ENCODE measurements around the gene STAT2. TPM values are rescaled to one million over a fixed set of nuclear protein-coding genes. Genes with fewer than 3 reads are reported as not detected.

STAT2 gene
- total RNA-seq, 3 donors from 2014 or later (not counting 1 experiment from before 2014, with no cell fraction given) = 140 to 157 (median 143) TPM

GRCh38 chr12:56304872-56305590 is 54.9 kb downstream of the STAT2 start:
- no peaks in the 10 kb centered on the region for H3K36me3 Mint-ChIP-seq
- peak overlapping the region in 1 of 2 donors; percentile 27 for H3K27ac Mint-ChIP-seq
- intact Hi-C loops (cut with micrococcal nuclease) = no loop called here

GRCh38 chr12:56304276-56304675 is 55.6 kb downstream of the STAT2 start:
- H3K4me1 ChIP-seq (ENCODE audit: control insufficient read depth, insufficient read depth, low read length) = peaks cover 20% of the 10 kb centered on the region
- no peak overlapping the region for H3K27ac Mint-ChIP-seq
- H3K36me3 Mint-ChIP-seq = no peaks in the 10 kb centered on the region
- no peak overlapping the region for H3K4me3 ChIP-seq (ENCODE audit: low read length)
- no peaks in the 10 kb centered on the region for H3K9me3 ChIP-seq (ENCODE audit: control insufficient read depth, insufficient read depth, low read length)
- no peaks in the 10 kb centered on the region for H3K9me3 Mint-ChIP-seq
- ATAC-seq (no peak), DNase-seq (no peak)
- TF ChIP-seq, protein P1, sequence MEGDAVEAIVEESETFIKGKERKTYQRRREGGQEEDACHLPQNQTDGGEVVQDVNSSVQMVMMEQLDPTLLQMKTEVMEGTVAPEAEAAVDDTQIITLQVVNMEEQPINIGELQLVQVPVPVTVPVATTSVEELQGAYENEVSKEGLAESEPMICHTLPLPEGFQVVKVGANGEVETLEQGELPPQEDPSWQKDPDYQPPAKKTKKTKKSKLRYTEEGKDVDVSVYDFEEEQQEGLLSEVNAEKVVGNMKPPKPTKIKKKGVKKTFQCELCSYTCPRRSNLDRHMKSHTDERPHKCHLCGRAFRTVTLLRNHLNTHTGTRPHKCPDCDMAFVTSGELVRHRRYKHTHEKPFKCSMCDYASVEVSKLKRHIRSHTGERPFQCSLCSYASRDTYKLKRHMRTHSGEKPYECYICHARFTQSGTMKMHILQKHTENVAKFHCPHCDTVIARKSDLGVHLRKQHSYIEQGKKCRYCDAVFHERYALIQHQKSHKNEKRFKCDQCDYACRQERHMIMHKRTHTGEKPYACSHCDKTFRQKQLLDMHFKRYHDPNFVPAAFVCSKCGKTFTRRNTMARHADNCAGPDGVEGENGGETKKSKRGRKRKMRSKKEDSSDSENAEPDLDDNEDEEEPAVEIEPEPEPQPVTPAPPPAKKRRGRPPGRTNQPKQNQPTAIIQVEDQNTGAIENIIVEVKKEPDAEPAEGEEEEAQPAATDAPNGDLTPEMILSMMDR (IDR thresholded peaks at IDR 0.05) = no peak
- WGBS (ENCODE audit: insufficient coverage) = 100% methylated on average over 3 of the region's 3 CpGs
- intact Hi-C loops (cut with micrococcal nuclease) = no loop called here
- no peak overlapping the region for H3K27ac ChIP-seq (ENCODE audit: low read length)
- peaks cover 19% of the 10 kb centered on the region for H3K36me3 ChIP-seq (ENCODE audit: control insufficient read depth, insufficient read depth, low read length)
- H3K27me3 Mint-ChIP-seq (ENCODE audit: low read depth in 2 of 2) = no peaks in the 10 kb centered on the region
- H3K27me3 ChIP-seq (ENCODE audit: control insufficient read depth, insufficient read depth, low read length) = no peaks in the 10 kb centered on the region
- H3K4me1 Mint-ChIP-seq = peaks cover 25 to 26% of the 10 kb centered on the region in 2 donors
- no peak overlapping the region for H3K4me3 Mint-ChIP-seq

More at GRCh38 chr12:56304872-56305590, 54.9 kb downstream of the STAT2 start:
- peaks cover 16% of the 10 kb centered on the region for H3K4me1 ChIP-seq (ENCODE audit: control insufficient read depth, insufficient read depth, low read length)
- peaks cover 24% of the 10 kb centered on the region for H3K36me3 ChIP-seq (ENCODE audit: control insufficient read depth, insufficient read depth, low read length)
- Mint-ChIP-seq H3K27me3 (ENCODE audit: low read depth in 2 of 2) (no peaks in the 10 kb centered on the region), H3K4me3 (no peak overlapping the region), H3K9me3 (no peaks in the 10 kb centered on the region), H3K4me1 (peaks cover 19 to 20% of the 10 kb centered on the region in 2 donors)
- TF ChIP-seq, protein P1 (IDR thresholded peaks at IDR 0.05) = no peak
- H3K27me3 ChIP-seq (ENCODE audit: control insufficient read depth, insufficient read depth, low read length) = no peaks in the 10 kb centered on the region
- no peak for DNase-seq
- no peak overlapping the region for H3K27ac ChIP-seq (ENCODE audit: low read length)
- H3K9me3 ChIP-seq (ENCODE audit: control insufficient read depth, insufficient read depth, low read length) = no peaks in the 10 kb centered on the region
- no peak for ATAC-seq
- no peak overlapping the region for H3K4me3 ChIP-seq (ENCODE audit: low read length)
- WGBS (ENCODE audit: insufficient coverage) = 92% methylated on average over 3 of the region's 8 CpGs

- H3K36me3 Mint-ChIP-seq = no peaks in the 10 kb centered on the region
- H3K4me3 Mint-ChIP-seq = peak overlapping the region; percentile 93
- no peaks in the 10 kb centered on the region for H3K27me3 Mint-ChIP-seq (ENCODE audit: low read depth in 2 of 2)
- H3K9me3 Mint-ChIP-seq = no peaks in the 10 kb centered on the region
- H3K27ac Mint-ChIP-seq = peak overlapping the region; percentile 97 to 98
- ATAC-seq = no peak
- Histone ChIP-seq H3K27ac (ENCODE audit: low read length) (peak overlapping the region; percentile 88), H3K4me3 (ENCODE audit: low read length) (peak overlapping the region; percentile 72), H3K9me3 (ENCODE audit: control insufficient read depth, insufficient read depth, low read length) (no peaks in the 10 kb centered on the region), H3K36me3 (ENCODE audit: control insufficient read depth, insufficient read depth, low read length) (peaks cover 5% of the 10 kb centered on the region), H3K27me3 (ENCODE audit: control insufficient read depth, insufficient read depth, low read length) (no peaks in the 10 kb centered on the region), H3K4me1 (ENCODE audit: control insufficient read depth, insufficient read depth, low read length) (peaks cover 34% of the 10 kb centered on the region)
- intact Hi-C loops (cut with micrococcal nuclease) = loop anchor here (1.0 to 2.0 kb wide), 4 partner anchors 15 to 182 kb away; partner anchors contain the start of genes COQ10A and ZC3H10
- no peak for DNase-seq
- peaks cover 55 to 56% of the 10 kb centered on the region in 2 donors for H3K4me1 Mint-ChIP-seq
- TF ChIP-seq, protein P1 (IDR thresholded peaks at IDR 0.05) = no peak
- 66% methylated on average over 21 of the region's 21 CpGs for WGBS (ENCODE audit: insufficient coverage)
These were observed 59.1 kb downstream of the STAT2 start for GRCh38 chr12:56300644-56301464.

All from natural killer cell (primary cell).